Neural cell (in vitro differentiated cells): ENCODE results near the gene TEX9. TPM values are rescaled to one million over a fixed set of nuclear protein-coding genes. Genes with fewer than 3 reads are reported as not detected.

Source experiments
- H2AFZ ChIP-seq: fragments of 200-600, 300-800 bp; sonication (generic), shearing (Covaris generic); 2 replicates; pipeline ENCODE4 v1.6.0; 2014; ENCODE audit warnings: low read depth, mild to moderate bottlenecking, antibody characterized with exemption, low read length, moderate library complexity
- H3F3A ChIP-seq: fragments of 200-600 bp; shearing (Covaris generic); 2 replicates; pipeline ENCODE4 v1.6.1; 2016; ENCODE audit warnings: mild to moderate bottlenecking, moderate library complexity, mixed read lengths, antibody characterized with exemption, low read length; ENCODE audit not compliant: insufficient read depth, poor library complexity, severe bottlenecking
- H3K27ac ChIP-seq: fragments of 200-600, 300-800 bp; sonication (generic), shearing (Covaris generic); 2 replicates; pipeline ENCODE4 v1.5.1; 2014; ENCODE audit warnings: mild to moderate bottlenecking, low read length, moderate library complexity
- H3K27me3 ChIP-seq: fragments of 300-800, 200-600 bp; sonication (generic), shearing (Covaris generic); 2 replicates; pipeline ENCODE4 v1.6.0; 2014; ENCODE audit warnings: mild to moderate bottlenecking, low read depth, low read length, moderate library complexity; ENCODE audit not compliant: insufficient read depth
- H3K36me3 ChIP-seq: fragments of 300-800, 200-600 bp; sonication (generic), shearing (Covaris generic); 2 replicates; pipeline ENCODE4 v1.5.1; 2014; ENCODE audit warnings: mild to moderate bottlenecking, antibody characterized with exemption, low read length, moderate library complexity; ENCODE audit not compliant: insufficient read depth
- H3K4me2 ChIP-seq: fragments of 300-800, 200-600 bp; sonication (generic), shearing (Covaris generic); 2 replicates; pipeline ENCODE4 v1.6.0; 2014; ENCODE audit warnings: mild to moderate bottlenecking, low read length
- H3K4me3 ChIP-seq: fragments of 300-800, 200-600 bp; sonication (generic), shearing (Covaris generic); 2 replicates; pipeline ENCODE4 v1.5.1; 2014; ENCODE audit warnings: mild to moderate bottlenecking, low read length, moderate library complexity
- H3K79me2 ChIP-seq: fragments of 200-600 bp; shearing (Covaris generic); replicated peaks from 2 replicates; pipeline ENCODE4 v1.6.0; 2014; ENCODE audit warnings: mild to moderate bottlenecking, low read length, moderate library complexity; ENCODE audit not compliant: insufficient read depth
- H3K9ac ChIP-seq: fragments of 300-800, 200-600 bp; sonication (generic), shearing (Covaris generic); 2 replicates; pipeline ENCODE4 v1.6.1; 2016; ENCODE audit warnings: mild to moderate bottlenecking, low read length, mixed read lengths
- H3K9me2 ChIP-seq: fragments of 200-600 bp; shearing (Covaris generic); 2 replicates; pipeline ENCODE4 v1.6.1; 2016; ENCODE audit warnings: mild to moderate bottlenecking, low read length, mixed read lengths; ENCODE audit not compliant: insufficient read depth
- H3K9me3 ChIP-seq: fragments of 200-600, 300-800 bp; sonication (generic), shearing (Covaris generic); 2 replicates; pipeline ENCODE4 v1.6.1; 2016; ENCODE audit warnings: mild to moderate bottlenecking, mixed run types, low read length, moderate library complexity, mixed read lengths
- H4K20me1 ChIP-seq: fragments of 200-600 bp; shearing (Covaris generic); 2 replicates; pipeline ENCODE4 v1.6.1; 2016; ENCODE audit warnings: mild to moderate bottlenecking, mixed run types; ENCODE audit not compliant: insufficient read depth
- EP300 ChIP-seq: fragments of 450-650 bp; conservative IDR thresholded peaks from 2 replicates; pipeline ENCODE4 v1.6.1; 2014; ENCODE audit warnings: antibody characterized with exemption, mild to moderate bottlenecking, moderate library complexity; ENCODE audit not compliant: poor library complexity, severe bottlenecking
- EZH2 ChIP-seq: fragments of 200-600, 300-800 bp; shearing (Covaris generic), sonication (generic); IDR thresholded peaks from 2 replicates; pipeline ENCODE4 v1.6.1; 2014; ENCODE audit warnings: antibody characterized with exemption, low read length, borderline replicate concordance, mild to moderate bottlenecking; ENCODE audit not compliant: insufficient read depth, poor library complexity, severe bottlenecking
- MXI1 ChIP-seq: fragments of 450-650 bp; conservative IDR thresholded peaks from 2 replicates; pipeline ENCODE4 v1.6.1; 2014; ENCODE audit warnings: antibody characterized with exemption, mild to moderate bottlenecking; ENCODE audit not compliant: poor library complexity, severe bottlenecking
- POLR2AphosphoS5 ChIP-seq: IDR thresholded peaks from 2 replicates; pipeline ENCODE4 v1.6.1; 2012
- RAD21 ChIP-seq: fragments of 450-650 bp; conservative IDR thresholded peaks from 2 replicates; pipeline ENCODE4 v1.6.1; 2014; ENCODE audit warnings: antibody characterized with exemption, mild to moderate bottlenecking, moderate library complexity
- SMC3 ChIP-seq: fragments of 450-650 bp; conservative IDR thresholded peaks from 2 replicates; pipeline ENCODE4 v1.6.1; 2014; ENCODE audit warnings: antibody characterized with exemption, mild to moderate bottlenecking, moderate library complexity; ENCODE audit not compliant: poor library complexity
- TAF1 ChIP-seq: IDR thresholded peaks from 2 replicates; pipeline ENCODE4 v1.6.1; 2012; ENCODE audit warnings: low read depth
- polyA plus RNA-seq: library from polyadenylated mRNA; depleted of rRNA; stranded (reverse); fragments of >200 nt; gene quantifications from 2 replicates; pipeline ENCODE4 v1.2.3, GENCODE V29; 2014
- TF ChIP-seq, protein P1 (sequence below): IDR thresholded peaks from 2 replicates; pipeline ENCODE4 v1.6.1; 2012; ENCODE audit warnings: borderline replicate concordance
- TF ChIP-seq, protein P2 (sequence below): fragments of 450-650 bp; IDR thresholded peaks from 2 replicates; pipeline ENCODE4 v1.5.1; 2014; ENCODE audit warnings: antibody characterized with exemption, mild to moderate bottlenecking, moderate library complexity; ENCODE audit not compliant: poor library complexity, severe bottlenecking

The TEX9 gene
- polyA plus RNA-seq, 1 donor from 2014 or later, result 23.6 TPM

DNA sequence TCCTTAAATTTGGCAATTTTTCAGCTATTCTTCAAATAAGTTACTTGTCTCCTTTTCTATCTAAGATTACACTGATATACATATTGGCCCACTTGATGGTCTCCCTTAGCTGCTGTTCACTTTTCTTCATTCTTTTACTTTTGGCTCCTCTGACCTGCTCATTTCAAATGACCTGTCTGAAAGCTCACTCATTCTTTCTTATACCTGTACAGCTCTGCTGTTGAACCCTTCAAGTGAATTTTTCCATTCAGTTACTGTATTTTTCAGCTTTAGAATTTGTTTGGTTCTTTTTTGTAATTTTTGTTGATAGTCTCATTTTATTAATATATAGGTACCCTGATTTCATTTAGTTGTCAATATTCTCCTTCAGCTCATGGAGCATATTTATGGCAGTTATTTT lies 60.0 kb downstream of the TEX9 start:
- Histone ChIP-seq H3F3A (no peaks in the 10 kb centered on the region), H3K9me2 (no peaks in the 10 kb centered on the region), H3K4me3 (no peak overlapping the region), H3K79me2 (no peaks in the 10 kb centered on the region), H3K36me3 (no peaks in the 10 kb centered on the region), H3K9me3 (no peaks in the 10 kb centered on the region), H2AFZ (no peak overlapping the region), H3K27ac (no peak overlapping the region), H4K20me1 (no peaks in the 10 kb centered on the region), H3K9ac (no peak overlapping the region), H3K27me3 (no peaks in the 10 kb centered on the region), H3K4me2 (no peak overlapping the region)
- TF ChIP-seq SMC3 (no peak), MXI1 (no peak), RAD21 (no peak), POLR2AphosphoS5 (no peak), TAF1 (no peak), EP300 (no peak), EZH2 (no peak)
- TF ChIP-seq, protein P1, sequence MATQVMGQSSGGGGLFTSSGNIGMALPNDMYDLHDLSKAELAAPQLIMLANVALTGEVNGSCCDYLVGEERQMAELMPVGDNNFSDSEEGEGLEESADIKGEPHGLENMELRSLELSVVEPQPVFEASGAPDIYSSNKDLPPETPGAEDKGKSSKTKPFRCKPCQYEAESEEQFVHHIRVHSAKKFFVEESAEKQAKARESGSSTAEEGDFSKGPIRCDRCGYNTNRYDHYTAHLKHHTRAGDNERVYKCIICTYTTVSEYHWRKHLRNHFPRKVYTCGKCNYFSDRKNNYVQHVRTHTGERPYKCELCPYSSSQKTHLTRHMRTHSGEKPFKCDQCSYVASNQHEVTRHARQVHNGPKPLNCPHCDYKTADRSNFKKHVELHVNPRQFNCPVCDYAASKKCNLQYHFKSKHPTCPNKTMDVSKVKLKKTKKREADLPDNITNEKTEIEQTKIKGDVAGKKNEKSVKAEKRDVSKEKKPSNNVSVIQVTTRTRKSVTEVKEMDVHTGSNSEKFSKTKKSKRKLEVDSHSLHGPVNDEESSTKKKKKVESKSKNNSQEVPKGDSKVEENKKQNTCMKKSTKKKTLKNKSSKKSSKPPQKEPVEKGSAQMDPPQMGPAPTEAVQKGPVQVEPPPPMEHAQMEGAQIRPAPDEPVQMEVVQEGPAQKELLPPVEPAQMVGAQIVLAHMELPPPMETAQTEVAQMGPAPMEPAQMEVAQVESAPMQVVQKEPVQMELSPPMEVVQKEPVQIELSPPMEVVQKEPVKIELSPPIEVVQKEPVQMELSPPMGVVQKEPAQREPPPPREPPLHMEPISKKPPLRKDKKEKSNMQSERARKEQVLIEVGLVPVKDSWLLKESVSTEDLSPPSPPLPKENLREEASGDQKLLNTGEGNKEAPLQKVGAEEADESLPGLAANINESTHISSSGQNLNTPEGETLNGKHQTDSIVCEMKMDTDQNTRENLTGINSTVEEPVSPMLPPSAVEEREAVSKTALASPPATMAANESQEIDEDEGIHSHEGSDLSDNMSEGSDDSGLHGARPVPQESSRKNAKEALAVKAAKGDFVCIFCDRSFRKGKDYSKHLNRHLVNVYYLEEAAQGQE, result no peak
- TF ChIP-seq, protein P2, sequence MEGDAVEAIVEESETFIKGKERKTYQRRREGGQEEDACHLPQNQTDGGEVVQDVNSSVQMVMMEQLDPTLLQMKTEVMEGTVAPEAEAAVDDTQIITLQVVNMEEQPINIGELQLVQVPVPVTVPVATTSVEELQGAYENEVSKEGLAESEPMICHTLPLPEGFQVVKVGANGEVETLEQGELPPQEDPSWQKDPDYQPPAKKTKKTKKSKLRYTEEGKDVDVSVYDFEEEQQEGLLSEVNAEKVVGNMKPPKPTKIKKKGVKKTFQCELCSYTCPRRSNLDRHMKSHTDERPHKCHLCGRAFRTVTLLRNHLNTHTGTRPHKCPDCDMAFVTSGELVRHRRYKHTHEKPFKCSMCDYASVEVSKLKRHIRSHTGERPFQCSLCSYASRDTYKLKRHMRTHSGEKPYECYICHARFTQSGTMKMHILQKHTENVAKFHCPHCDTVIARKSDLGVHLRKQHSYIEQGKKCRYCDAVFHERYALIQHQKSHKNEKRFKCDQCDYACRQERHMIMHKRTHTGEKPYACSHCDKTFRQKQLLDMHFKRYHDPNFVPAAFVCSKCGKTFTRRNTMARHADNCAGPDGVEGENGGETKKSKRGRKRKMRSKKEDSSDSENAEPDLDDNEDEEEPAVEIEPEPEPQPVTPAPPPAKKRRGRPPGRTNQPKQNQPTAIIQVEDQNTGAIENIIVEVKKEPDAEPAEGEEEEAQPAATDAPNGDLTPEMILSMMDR, result no peak

DNA sequence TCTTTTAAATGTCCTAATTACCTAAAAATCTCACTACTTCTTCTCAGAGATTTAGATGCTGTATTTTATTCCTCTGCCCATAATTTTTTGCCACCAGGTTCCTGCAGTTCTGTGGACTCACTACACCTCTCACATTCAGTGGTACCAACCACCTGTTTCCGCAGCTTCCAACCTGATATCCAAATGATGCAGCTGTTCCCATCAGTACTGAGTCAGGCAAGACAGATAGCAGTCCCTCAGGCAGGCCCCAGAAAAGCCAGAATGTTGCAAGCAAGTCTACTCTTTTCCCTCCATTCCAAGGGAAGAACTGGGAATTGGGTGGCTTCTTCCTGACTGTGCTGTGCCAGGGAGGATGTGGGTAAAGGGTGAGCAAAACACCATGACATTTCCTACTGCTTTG lies 60.8 kb downstream of the TEX9 start:
- Histone ChIP-seq H3K4me2 (no peak overlapping the region), H3K9me2 (no peaks in the 10 kb centered on the region), H3K4me3 (no peak overlapping the region), H3K9me3 (no peaks in the 10 kb centered on the region), H2AFZ (no peak overlapping the region), H3K79me2 (no peaks in the 10 kb centered on the region), H3K27ac (no peak overlapping the region), H4K20me1 (no peaks in the 10 kb centered on the region), H3K27me3 (no peaks in the 10 kb centered on the region), H3K36me3 (no peaks in the 10 kb centered on the region), H3K9ac (no peak overlapping the region), H3F3A (no peaks in the 10 kb centered on the region)
- TF ChIP-seq POLR2AphosphoS5, result no peak

DNA sequence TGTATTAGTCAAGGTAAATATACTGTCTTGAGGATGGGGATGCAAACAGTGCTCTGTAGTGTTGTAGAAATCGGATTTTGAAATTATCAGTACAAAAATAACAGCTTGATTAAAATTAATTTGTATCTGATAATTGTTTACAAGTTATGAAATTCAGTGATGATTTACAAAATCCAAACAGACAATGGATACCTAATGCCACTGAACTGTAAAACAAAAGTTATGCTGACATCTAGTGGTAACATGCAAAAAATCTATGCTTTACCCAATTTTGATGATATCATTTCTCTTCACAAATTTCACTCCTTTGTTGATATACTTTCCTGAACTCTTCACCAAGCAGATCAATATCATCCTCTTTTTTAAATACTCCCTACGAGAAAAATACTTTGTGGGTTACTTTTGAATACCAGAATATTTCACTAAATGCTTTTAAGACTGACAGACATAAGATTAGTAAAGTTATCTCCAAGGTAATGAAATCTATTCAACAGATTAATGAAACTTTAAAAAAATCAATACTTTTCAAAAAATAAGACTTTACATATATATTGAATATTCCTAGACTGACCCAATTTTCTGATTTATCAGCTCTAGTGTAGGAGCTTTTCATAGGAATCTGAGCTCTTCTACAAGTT lies 63.7 kb downstream of the TEX9 start:
- no peak overlapping the region for H3K4me2 ChIP-seq
- H3F3A ChIP-seq, result no peaks in the 10 kb centered on the region
- TF ChIP-seq TAF1, result no peak
- TF ChIP-seq, protein P1, result no peak
- TF ChIP-seq, protein P2, result peak; percentile 76
- TF ChIP-seq RAD21, result peak; percentile 81
- TF ChIP-seq SMC3, result peak; percentile 75
- H3K27ac ChIP-seq, result no peak overlapping the region
- H3K9me2 ChIP-seq, result no peaks in the 10 kb centered on the region
- H3K9me3 ChIP-seq, result no peaks in the 10 kb centered on the region
- H2AFZ ChIP-seq, result no peak overlapping the region
- no peak overlapping the region for H3K4me3 ChIP-seq
- no peaks in the 10 kb centered on the region for H3K36me3 ChIP-seq
- no peaks in the 10 kb centered on the region for H3K79me2 ChIP-seq
- no peak overlapping the region for H3K9ac ChIP-seq
- no peaks in the 10 kb centered on the region for H4K20me1 ChIP-seq
- H3K27me3 ChIP-seq, result no peaks in the 10 kb centered on the region
